Measurements from ENCODE around the gene EFHD2.
"Not testable (repeated sequence)": the region's sequence is repeated elsewhere in the genome, so short reads cannot be mapped to it uniquely, and the experiment has no call there.

Gene EFHD2

GRCh38 chr1:15388201-15388880 is 21.3 kb upstream of the EFHD2 start:
- peaks cover 0 to 27% (median 14%) of the 10 kb centered on the region in 3 experiments for H3K27me3 ChIP-seq (ENCODE audit: control insufficient read depth in 3 of 3, insufficient read depth in 3 of 3, low read depth in 1 of 3, low read length in 3 of 3)
- H2AK5ac ChIP-seq (ENCODE audit: low read depth, low read length): no peak overlapping the region

GRCh38 chr1:15389828-15390227 is 19.9 kb upstream of the EFHD2 start:
- H2BK12ac ChIP-seq (ENCODE audit: low read length); H2BK15ac ChIP-seq (ENCODE audit: low read length); H3K4ac ChIP-seq (ENCODE audit: low read length); H3K23ac ChIP-seq (ENCODE audit: low read depth, low read length, poor library complexity); H3K4me3 ChIP-seq (ENCODE audit: low read length in 2 of 2); H3K9ac ChIP-seq (ENCODE audit: low read depth, low read length, poor library complexity); H3K14ac ChIP-seq (ENCODE audit: low read length); H3K4me2 ChIP-seq (ENCODE audit: insufficient read depth, low read length, poor library complexity, severe bottlenecking); H4K91ac ChIP-seq (ENCODE audit: low read depth, low read length, poor library complexity); H3K9me3 ChIP-seq (replicated peaks in 1 of 2; ENCODE audit: control insufficient read depth in 2 of 2, insufficient read depth in 1 of 2, low read depth in 1 of 2, low read length in 2 of 2); DNase-seq (ENCODE audit: low spot score); H3K18ac ChIP-seq (ENCODE audit: low read length); H2BK120ac ChIP-seq (ENCODE audit: low read depth, low read length); H3K27ac ChIP-seq (replicated peaks; ENCODE audit: low read length); H3K79me1 ChIP-seq (ENCODE audit: low read depth, low read length); H4K8ac ChIP-seq (ENCODE audit: low read depth, low read length); H2AK5ac ChIP-seq (ENCODE audit: low read depth, low read length); H3K36me3 ChIP-seq (replicated peaks in 1 of 2; ENCODE audit: control insufficient read depth in 2 of 2, insufficient read depth in 2 of 2, low read length in 2 of 2); H2BK5ac ChIP-seq (ENCODE audit: low read length); H2AFZ ChIP-seq (ENCODE audit: low read length): not testable (repeated sequence)
- Histone ChIP-seq H3K27me3 (ENCODE audit: control insufficient read depth in 3 of 3, insufficient read depth in 3 of 3, low read depth in 1 of 3, low read length in 3 of 3) (peaks cover 0 to 35% (median 11%) of the 10 kb centered on the region in 3 experiments), H3K4me1 (ENCODE audit: control insufficient read depth in 2 of 2, insufficient read depth in 1 of 2, low read depth in 1 of 2, low read length in 2 of 2) (peaks cover 19 to 25% of the 10 kb centered on the region in 2 donors)
- WGBS, 2 donors (ENCODE audit: extremely low coverage in 2 of 2, insufficient read length in 2 of 2, insufficient replicate concordance in 1 of 2): no CpG with 5 or more reads among the region's 8 CpGs

More at GRCh38 chr1:15388201-15388880, 21.3 kb upstream of the EFHD2 start:
- H2BK12ac ChIP-seq (ENCODE audit: low read length): no peak overlapping the region
- no peak overlapping the region for H3K23ac ChIP-seq (ENCODE audit: low read depth, low read length, poor library complexity)
- no peaks in the 10 kb centered on the region for H3K79me1 ChIP-seq (ENCODE audit: low read depth, low read length)
- peaks cover 0 to 2% of the 10 kb centered on the region in 2 donors for H3K9me3 ChIP-seq (replicated peaks in 1 of 2; ENCODE audit: control insufficient read depth in 2 of 2, insufficient read depth in 1 of 2, low read depth in 1 of 2, low read length in 2 of 2)
- peak overlapping the region; percentile 54 for H3K18ac ChIP-seq (ENCODE audit: low read length)
- no peak overlapping the region for H3K27ac ChIP-seq (replicated peaks; ENCODE audit: low read length)
- H3K4ac ChIP-seq (ENCODE audit: low read length): no peak overlapping the region
- WGBS, 2 donors (ENCODE audit: extremely low coverage in 2 of 2, insufficient read length in 2 of 2, insufficient replicate concordance in 1 of 2): no CpG with 5 or more reads among the region's 15 CpGs
- H4K8ac ChIP-seq (ENCODE audit: low read depth, low read length): no peak overlapping the region
- H2BK15ac ChIP-seq (ENCODE audit: low read length): no peak overlapping the region
- peak overlapping the region; percentile 57 for H4K91ac ChIP-seq (ENCODE audit: low read depth, low read length, poor library complexity)
- H3K36me3 ChIP-seq (replicated peaks in 1 of 2; ENCODE audit: control insufficient read depth in 2 of 2, insufficient read depth in 2 of 2, low read length in 2 of 2): no peaks in the 10 kb centered on the region
- no peak overlapping the region for H2AFZ ChIP-seq (ENCODE audit: low read length)
- H3K9ac ChIP-seq (ENCODE audit: low read depth, low read length, poor library complexity): no peak overlapping the region
- DNase-seq (ENCODE audit: low spot score): no peak
- no peak overlapping the region for H3K4me2 ChIP-seq (ENCODE audit: insufficient read depth, low read length, poor library complexity, severe bottlenecking)
- peaks cover 25 to 33% of the 10 kb centered on the region in 2 donors for H3K4me1 ChIP-seq (ENCODE audit: control insufficient read depth in 2 of 2, insufficient read depth in 1 of 2, low read depth in 1 of 2, low read length in 2 of 2)
- no peak overlapping the region for H2BK5ac ChIP-seq (ENCODE audit: low read length)
- peak overlapping the region; percentile 3 for H2BK120ac ChIP-seq (ENCODE audit: low read depth, low read length)
- no peak overlapping the region for H3K4me3 ChIP-seq (ENCODE audit: low read length in 2 of 2)
- H3K14ac ChIP-seq (ENCODE audit: low read length): no peak overlapping the region

GRCh38 chr1:15390667-15391066 is 19.0 kb upstream of the EFHD2 start:
- H3K23ac ChIP-seq (ENCODE audit: low read depth, low read length, poor library complexity): no peak overlapping the region

GRCh38 chr1:15391366-15391765 is 18.3 kb upstream of the EFHD2 start:
- no peak overlapping the region for H3K4me2 ChIP-seq (ENCODE audit: insufficient read depth, low read length, poor library complexity, severe bottlenecking)
- peaks cover 0 to 35% (median 0%) of the 10 kb centered on the region in 3 experiments for H3K27me3 ChIP-seq (ENCODE audit: control insufficient read depth in 3 of 3, insufficient read depth in 3 of 3, low read depth in 1 of 3, low read length in 3 of 3)
- no peaks in the 10 kb centered on the region for H3K79me1 ChIP-seq (ENCODE audit: low read depth, low read length)
- no CpG with 5 or more reads among the region's 4 CpGs for WGBS, 2 donors (ENCODE audit: extremely low coverage in 2 of 2, insufficient read length in 2 of 2, insufficient replicate concordance in 1 of 2)
- H2AK5ac ChIP-seq (ENCODE audit: low read depth, low read length): no peak overlapping the region
- H3K4me1 ChIP-seq (ENCODE audit: control insufficient read depth in 2 of 2, insufficient read depth in 1 of 2, low read depth in 1 of 2, low read length in 2 of 2): peaks cover 12 to 13% of the 10 kb centered on the region in 2 donors
- H3K27ac ChIP-seq (replicated peaks; ENCODE audit: low read length): no peak overlapping the region
- H2AFZ ChIP-seq (ENCODE audit: low read length): no peak overlapping the region
- no peaks in the 10 kb centered on the region for H3K36me3 ChIP-seq (replicated peaks in 1 of 2; ENCODE audit: control insufficient read depth in 2 of 2, insufficient read depth in 2 of 2, low read length in 2 of 2)
- no peak for DNase-seq (ENCODE audit: low spot score)
- H3K4ac ChIP-seq (ENCODE audit: low read length): no peak overlapping the region
- no peak overlapping the region for H2BK5ac ChIP-seq (ENCODE audit: low read length)
- H3K14ac ChIP-seq (ENCODE audit: low read length): no peak overlapping the region
- H3K4me3 ChIP-seq (ENCODE audit: low read length in 2 of 2): no peak overlapping the region
- H2BK120ac ChIP-seq (ENCODE audit: low read depth, low read length): no peak overlapping the region
- H2BK15ac ChIP-seq (ENCODE audit: low read length): no peak overlapping the region
- no peak overlapping the region for H2BK12ac ChIP-seq (ENCODE audit: low read length)
- no peak overlapping the region for H3K23ac ChIP-seq (ENCODE audit: low read depth, low read length, poor library complexity)
- H4K91ac ChIP-seq (ENCODE audit: low read depth, low read length, poor library complexity): no peak overlapping the region
- H3K18ac ChIP-seq (ENCODE audit: low read length): no peak overlapping the region
- H3K9ac ChIP-seq (ENCODE audit: low read depth, low read length, poor library complexity): no peak overlapping the region
- no peak overlapping the region for H4K8ac ChIP-seq (ENCODE audit: low read depth, low read length)
- peaks cover 0 to 2% of the 10 kb centered on the region in 2 donors for H3K9me3 ChIP-seq (replicated peaks in 1 of 2; ENCODE audit: control insufficient read depth in 2 of 2, insufficient read depth in 1 of 2, low read depth in 1 of 2, low read length in 2 of 2)

More at GRCh38 chr1:15390667-15391066, 19.0 kb upstream of the EFHD2 start:
- Histone ChIP-seq H3K27me3 (ENCODE audit: control insufficient read depth in 3 of 3, insufficient read depth in 3 of 3, low read depth in 1 of 3, low read length in 3 of 3) (peaks cover 0 to 35% (median 4%) of the 10 kb centered on the region in 3 experiments), H2BK5ac (ENCODE audit: low read length) (no peak overlapping the region), H2AK5ac (ENCODE audit: low read depth, low read length) (no peak overlapping the region), H4K91ac (ENCODE audit: low read depth, low read length, poor library complexity) (no peak overlapping the region), H3K18ac (ENCODE audit: low read length) (no peak overlapping the region), H4K8ac (ENCODE audit: low read depth, low read length) (no peak overlapping the region), H3K4me3 (ENCODE audit: low read length in 2 of 2) (no peak overlapping the region), H2AFZ (ENCODE audit: low read length) (no peak overlapping the region), H3K27ac (replicated peaks; ENCODE audit: low read length) (no peak overlapping the region), H3K4ac (ENCODE audit: low read length) (no peak overlapping the region), H3K4me2 (ENCODE audit: insufficient read depth, low read length, poor library complexity, severe bottlenecking) (no peak overlapping the region), H3K14ac (ENCODE audit: low read length) (no peak overlapping the region), H3K9me3 (replicated peaks in 1 of 2; ENCODE audit: control insufficient read depth in 2 of 2, insufficient read depth in 1 of 2, low read depth in 1 of 2, low read length in 2 of 2) (peaks cover 0 to 2% of the 10 kb centered on the region in 2 donors), H2BK15ac (ENCODE audit: low read length) (no peak overlapping the region), H3K4me1 (ENCODE audit: control insufficient read depth in 2 of 2, insufficient read depth in 1 of 2, low read depth in 1 of 2, low read length in 2 of 2) (peaks cover 17 to 18% of the 10 kb centered on the region in 2 donors), H2BK12ac (ENCODE audit: low read length) (no peak overlapping the region), H3K79me1 (ENCODE audit: low read depth, low read length) (no peaks in the 10 kb centered on the region), H3K36me3 (replicated peaks in 1 of 2; ENCODE audit: control insufficient read depth in 2 of 2, insufficient read depth in 2 of 2, low read length in 2 of 2) (no peaks in the 10 kb centered on the region), H2BK120ac (ENCODE audit: low read depth, low read length) (no peak overlapping the region), H3K9ac (ENCODE audit: low read depth, low read length, poor library complexity) (no peak overlapping the region)
- DNase-seq (ENCODE audit: low spot score): no peak
- no CpG with 5 or more reads among the region's 8 CpGs for WGBS, 2 donors (ENCODE audit: extremely low coverage in 2 of 2, insufficient read length in 2 of 2, insufficient replicate concordance in 1 of 2)

Measured in neuronal stem cell (in vitro differentiated cells).